Measurements from ENCODE around the gene ARL5B.
A peak's percentile ranks its signal among the peaks of the same experiment; 100 is the strongest.

The ARL5B gene

DNA sequence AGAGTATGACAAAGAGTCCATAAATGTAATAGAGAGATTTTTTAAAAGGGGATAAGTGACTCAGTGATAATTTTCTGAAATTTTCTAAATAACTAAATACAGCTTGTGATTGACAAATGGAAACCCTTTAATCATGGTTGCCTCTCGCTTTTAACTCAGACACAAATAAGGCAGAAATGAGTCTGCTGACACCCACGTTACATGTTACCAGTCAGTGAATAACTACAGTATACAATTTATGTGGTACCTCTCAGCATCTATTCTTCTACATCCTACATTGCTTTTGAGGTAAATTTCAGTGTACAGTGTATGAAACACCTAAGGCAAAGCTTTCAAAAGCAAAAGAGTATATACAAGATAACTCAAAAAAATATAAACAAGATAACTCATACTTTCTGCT is 12.1 kb upstream of the ARL5B start:
- H3K9me3 ChIP-seq = no peaks in the 10 kb centered on the region
- H3K4me3 ChIP-seq = no peak overlapping the region
- H3K36me3 ChIP-seq (replicated peaks) = peaks cover 34% of the 10 kb centered on the region
- H3K27me3 ChIP-seq (ENCODE audit: low read depth) = no peaks in the 10 kb centered on the region
- H3K4me1 ChIP-seq = peaks cover 11% of the 10 kb centered on the region
- DNase-seq (ENCODE audit: low spot score in 2 of 2) = no peak
- in situ Hi-C loops (cut with MboI; ENCODE audit: low sequenced_read_pairs) = no loop called here

DNA sequence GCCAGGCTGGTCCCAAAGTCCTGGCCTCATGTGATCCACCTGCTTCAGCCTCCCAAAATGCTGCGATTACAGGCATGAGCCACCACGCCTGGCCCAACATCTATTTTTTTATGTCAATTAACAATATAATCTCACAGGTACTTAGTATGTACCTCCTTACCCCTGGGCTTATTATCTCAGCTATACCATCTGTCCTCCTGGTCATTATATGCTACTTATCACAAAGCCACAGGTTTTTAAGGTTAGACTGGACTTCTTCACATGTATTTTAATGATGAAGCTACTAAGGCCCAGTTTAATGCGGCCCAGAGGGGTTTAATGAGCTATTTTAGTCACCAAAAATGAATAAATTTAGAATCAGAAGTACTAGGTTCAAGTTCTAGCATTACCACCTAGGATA is 11.3 kb upstream of the ARL5B start:
- peaks cover 32% of the 10 kb centered on the region for H3K36me3 ChIP-seq (replicated peaks)
- in situ Hi-C loops (cut with MboI; ENCODE audit: low sequenced_read_pairs) = no loop called here
- no peak overlapping the region for H3K4me3 ChIP-seq
- no peak for DNase-seq (ENCODE audit: low spot score in 2 of 2)
- no peaks in the 10 kb centered on the region for H3K27me3 ChIP-seq (ENCODE audit: low read depth)
- no peaks in the 10 kb centered on the region for H3K9me3 ChIP-seq
- H3K4me1 ChIP-seq = peaks cover 11% of the 10 kb centered on the region

DNA sequence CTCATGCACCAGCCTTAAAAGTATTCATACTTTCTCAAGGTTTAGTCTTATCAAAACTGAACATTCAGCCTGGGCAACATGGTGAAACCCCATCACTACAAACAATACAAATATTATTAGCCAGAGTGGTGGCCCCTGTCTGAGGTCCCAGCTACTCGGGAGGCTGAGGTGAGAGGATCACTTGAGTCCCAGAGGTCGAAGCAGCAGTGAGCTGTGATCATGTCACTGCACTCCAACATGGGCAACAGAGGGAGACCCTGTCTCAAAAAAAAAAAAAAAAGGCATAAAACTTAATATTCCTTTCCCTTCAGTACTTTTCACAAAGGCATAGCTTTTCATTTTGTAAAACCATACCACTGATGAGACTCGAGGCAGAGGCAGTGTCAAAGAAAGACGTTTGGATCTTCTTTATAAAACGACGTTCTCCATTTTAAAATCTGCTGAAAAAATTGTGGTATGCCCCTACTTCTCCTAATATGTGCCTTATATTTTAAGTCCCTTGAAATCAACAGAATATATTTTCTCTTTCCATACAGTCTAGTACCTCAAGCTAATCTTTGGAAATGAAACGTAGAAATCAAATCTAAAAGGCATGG is 9.8 kb upstream of the ARL5B start:
- Histone ChIP-seq H3K27me3 (ENCODE audit: low read depth) (no peaks in the 10 kb centered on the region), H3K9me3 (no peaks in the 10 kb centered on the region), H3K4me3 (peak overlapping the region; percentile 77), H3K36me3 (replicated peaks) (peaks cover 29% of the 10 kb centered on the region), H3K4me1 (peaks cover 11% of the 10 kb centered on the region)
- in situ Hi-C loops (cut with MboI; ENCODE audit: low sequenced_read_pairs) = no loop called here
- no peak for DNase-seq (ENCODE audit: low spot score in 2 of 2)

DNA sequence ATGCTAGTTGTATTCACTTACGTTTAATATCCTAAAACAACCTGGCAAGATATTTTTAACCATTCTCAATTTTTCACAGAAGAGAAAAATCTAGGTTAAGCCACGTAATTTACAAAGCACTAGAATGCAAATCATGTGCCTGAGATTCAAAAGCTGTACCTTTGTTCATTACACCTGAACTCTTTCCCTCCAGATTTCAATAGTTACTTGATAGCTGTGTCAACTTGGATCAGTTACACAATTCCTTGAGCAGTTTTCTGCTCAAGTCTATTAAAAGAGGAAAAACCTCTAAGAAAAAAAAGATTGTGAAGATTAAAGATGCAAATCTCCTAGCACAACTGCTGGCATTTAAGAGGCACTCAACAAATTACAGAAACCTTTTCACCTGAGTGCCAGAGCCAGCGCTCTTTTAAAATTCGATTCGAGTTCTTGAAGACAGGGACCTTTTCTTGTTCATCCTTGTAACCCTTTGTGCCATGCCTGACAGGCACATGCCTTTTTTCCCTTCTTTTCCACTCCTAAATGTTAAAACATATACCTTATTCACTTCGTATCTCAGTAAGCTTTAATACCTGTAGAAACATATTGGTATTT is 8.7 kb upstream of the ARL5B start:
- in situ Hi-C loops (cut with MboI; ENCODE audit: low sequenced_read_pairs) = no loop called here
- DNase-seq (ENCODE audit: low spot score in 2 of 2) = peak in 1 of 2 experiments; percentile 30
- Histone ChIP-seq H3K4me3 (peak overlapping the region; percentile 77), H3K36me3 (replicated peaks) (peaks cover 23% of the 10 kb centered on the region), H3K9me3 (no peaks in the 10 kb centered on the region), H3K27me3 (ENCODE audit: low read depth) (no peaks in the 10 kb centered on the region), H3K4me1 (peaks cover 11% of the 10 kb centered on the region)

DNA sequence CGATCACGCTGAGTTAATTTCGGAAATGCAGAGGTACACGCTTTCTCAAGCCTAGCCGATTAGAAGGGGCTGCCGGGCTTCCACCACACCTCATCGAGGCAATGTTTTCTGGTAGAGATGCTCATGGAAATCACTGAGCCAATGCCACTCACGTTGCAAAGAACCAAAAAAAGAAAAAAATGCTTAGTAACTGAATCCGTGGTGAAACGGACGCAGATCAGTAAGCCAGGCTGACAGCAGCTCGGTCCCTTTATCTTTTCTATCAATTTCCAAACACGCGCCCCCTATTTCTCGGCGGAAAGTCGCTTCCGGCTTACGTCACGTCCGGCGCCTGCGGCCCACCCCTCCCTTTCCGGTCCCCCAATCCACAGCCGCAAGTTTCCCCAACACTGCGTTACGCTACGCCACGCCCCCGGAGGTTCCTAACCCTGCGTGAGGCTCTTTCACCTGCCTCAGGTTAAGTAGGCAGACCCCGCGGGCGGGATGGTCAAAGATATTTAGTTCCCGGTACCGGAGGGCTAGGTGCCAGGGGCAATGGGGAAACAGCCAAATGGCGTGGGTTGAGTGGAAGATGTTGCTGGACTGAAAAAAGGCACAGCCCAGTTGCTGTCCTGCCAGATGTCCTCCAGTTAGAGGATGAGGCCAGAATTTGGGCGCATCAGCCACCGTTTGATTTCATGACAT is 7.8 kb upstream of the ARL5B start, which contains the start of gene NSUN6:
NSUN6 (minus strand) TSS at position 264 of the 684 bp plus-strand sequence. CDS start 384 bp downstream, outside the sequence.
- H3K4me1 ChIP-seq = peaks cover 11% of the 10 kb centered on the region
- peak within 1 kb of the TSS; percentile 77 for H3K4me3 ChIP-seq
- peak; percentile 77 to 93 for DNase-seq (ENCODE audit: low spot score in 2 of 2)
- H3K36me3 ChIP-seq (replicated peaks) = peaks cover 22% of the 10 kb centered on the region
- in situ Hi-C loops (cut with MboI; ENCODE audit: low sequenced_read_pairs) = no loop called here
- no peaks in the 10 kb centered on the region for H3K27me3 ChIP-seq (ENCODE audit: low read depth)
- H3K9me3 ChIP-seq = no peaks in the 10 kb centered on the region

DNA sequence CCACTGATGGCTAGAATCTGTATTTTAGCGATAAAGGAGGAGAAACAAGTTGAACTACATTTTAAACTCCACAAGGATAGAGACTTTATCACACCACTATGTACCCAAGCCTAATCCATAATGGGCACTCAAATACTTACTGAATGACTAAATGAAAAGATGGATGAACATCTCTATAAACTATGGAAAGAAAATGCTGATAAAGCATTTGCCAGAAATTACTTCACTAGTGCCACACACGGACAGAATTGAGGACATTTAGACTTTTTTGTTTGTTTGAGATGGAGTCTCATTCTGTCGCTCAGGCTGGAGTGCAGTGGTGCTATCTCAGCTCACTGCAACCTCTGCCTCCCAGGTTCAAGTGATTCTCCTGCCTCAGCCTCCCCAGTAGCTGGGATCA is 6.1 kb upstream of the ARL5B start:
- Histone ChIP-seq H3K4me1 (peaks cover 14% of the 10 kb centered on the region), H3K9me3 (no peaks in the 10 kb centered on the region), H3K27me3 (ENCODE audit: low read depth) (no peaks in the 10 kb centered on the region), H3K4me3 (no peak overlapping the region), H3K36me3 (replicated peaks) (peaks cover 10% of the 10 kb centered on the region)
- in situ Hi-C loops (cut with MboI; ENCODE audit: low sequenced_read_pairs) = no loop called here
- DNase-seq (ENCODE audit: low spot score in 2 of 2) = no peak

DNA sequence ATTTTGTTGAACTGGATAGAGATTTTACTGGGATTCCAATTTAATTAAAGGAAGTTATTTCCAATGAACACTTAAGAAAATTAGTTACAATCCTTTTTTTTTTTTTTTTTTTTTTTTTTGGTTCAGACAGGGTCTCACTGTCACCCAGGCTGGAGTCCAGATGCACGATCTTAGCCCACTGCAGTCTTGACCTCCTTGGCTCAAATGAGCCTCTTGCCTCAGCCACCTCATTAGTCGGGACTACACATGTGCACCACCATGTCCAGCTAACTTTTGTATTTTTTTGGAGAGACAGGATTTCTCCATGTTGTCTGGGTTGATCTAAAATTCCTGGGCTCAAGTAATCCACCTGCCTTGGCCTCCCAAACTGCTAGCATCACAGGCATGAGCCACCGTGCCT is 2.5 kb upstream of the ARL5B start:
- no peak for DNase-seq (ENCODE audit: low spot score in 2 of 2)
- in situ Hi-C loops (cut with MboI; ENCODE audit: low sequenced_read_pairs) = no loop called here

DNA sequence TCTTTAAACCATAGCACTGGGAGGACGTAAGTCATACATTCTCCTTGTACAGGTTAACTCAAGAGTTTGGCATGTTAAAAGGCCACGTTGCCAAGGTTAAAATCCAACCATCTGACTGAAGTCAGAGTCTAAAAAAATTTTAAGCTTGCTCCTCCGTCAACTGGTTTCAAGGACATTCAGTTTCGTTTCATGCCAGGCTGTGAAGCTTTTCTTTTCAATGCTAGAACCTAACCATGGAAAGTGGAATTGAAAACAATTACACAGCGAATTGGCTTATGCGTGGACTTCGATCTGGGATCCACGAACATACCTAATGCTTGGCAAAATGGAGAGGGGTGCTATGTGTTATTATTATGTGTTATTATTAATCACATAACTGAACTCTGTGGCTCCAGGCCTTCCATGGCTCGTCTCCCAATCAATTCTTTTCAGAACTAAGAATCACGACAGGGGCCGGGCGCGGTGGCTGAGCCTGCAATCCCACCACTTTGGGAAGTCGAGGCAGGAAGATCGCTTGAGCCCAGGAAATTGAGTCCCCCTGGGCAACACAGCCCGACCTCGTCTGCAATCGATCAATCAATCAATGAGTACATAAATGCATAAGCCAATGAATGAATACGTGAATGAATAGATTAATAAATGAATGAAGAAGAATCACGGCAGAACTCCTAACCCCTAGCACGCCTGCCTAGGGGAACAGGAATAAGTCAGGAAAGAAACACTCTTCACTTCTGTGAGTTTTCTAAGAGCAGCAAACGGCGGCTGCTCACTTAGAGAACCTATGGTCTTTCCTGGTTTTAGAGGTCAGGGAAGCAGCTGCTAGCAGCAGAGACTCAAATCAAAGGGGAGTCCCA is 733 bp upstream of the ARL5B start:
- no peak for DNase-seq (ENCODE audit: low spot score in 2 of 2)
- Histone ChIP-seq H3K27me3 (ENCODE audit: low read depth) (no peaks in the 10 kb centered on the region), H3K36me3 (replicated peaks) (peaks cover 10% of the 10 kb centered on the region), H3K4me3 (peak overlapping the region; percentile 83), H3K4me1 (peaks cover 15% of the 10 kb centered on the region), H3K9me3 (no peaks in the 10 kb centered on the region)
- in situ Hi-C loops (cut with MboI; ENCODE audit: low sequenced_read_pairs) = no loop called here

More for the DNA sequence above, 2.5 kb upstream of the ARL5B start:
- peaks cover 11% of the 10 kb centered on the region for H3K36me3 ChIP-seq (replicated peaks)
- H3K4me3 ChIP-seq = no peak overlapping the region
- peaks cover 15% of the 10 kb centered on the region for H3K4me1 ChIP-seq
- no peaks in the 10 kb centered on the region for H3K9me3 ChIP-seq
- no peaks in the 10 kb centered on the region for H3K27me3 ChIP-seq (ENCODE audit: low read depth)

DNA sequence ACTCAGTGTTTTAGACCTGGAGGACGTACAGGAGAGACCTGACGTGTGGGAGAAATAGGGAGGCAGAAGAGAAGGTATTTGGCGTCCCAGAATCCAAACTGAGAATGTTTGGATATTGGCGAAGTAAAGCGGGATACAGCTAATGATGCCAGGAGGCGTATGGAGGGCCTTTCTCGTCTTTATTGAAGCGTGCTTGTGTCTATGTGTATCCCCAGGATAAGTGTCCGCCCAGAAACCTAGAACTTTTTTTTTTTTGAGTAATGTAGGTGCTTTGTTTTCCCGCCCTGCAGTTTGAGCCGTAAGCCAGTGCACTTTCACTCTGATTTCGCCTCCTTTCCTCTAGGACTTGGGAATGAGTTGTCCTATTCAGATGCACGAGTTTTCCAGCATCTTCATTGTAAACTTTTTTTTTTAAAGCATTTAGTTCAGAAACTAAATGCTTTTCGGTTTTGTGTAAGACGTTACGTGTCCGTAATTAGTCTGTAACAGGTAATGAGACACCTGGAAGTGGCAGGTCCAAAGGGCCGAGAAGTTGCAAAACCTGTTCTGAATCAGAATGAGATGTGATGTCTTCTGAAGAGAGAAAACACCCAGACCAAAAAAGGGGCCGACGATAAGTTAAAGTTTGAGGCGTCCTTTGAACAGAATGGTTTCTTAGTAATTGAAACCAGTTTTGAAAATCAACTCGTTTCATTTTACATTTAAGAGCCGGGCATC is 746 bp downstream of the ARL5B start:
- H3K36me3 ChIP-seq (replicated peaks) = peaks cover 10% of the 10 kb centered on the region
- peak overlapping the region; percentile 83 for H3K4me3 ChIP-seq
- H3K4me1 ChIP-seq = peaks cover 15% of the 10 kb centered on the region
- in situ Hi-C loops (cut with MboI; ENCODE audit: low sequenced_read_pairs) = no loop called here
- H3K9me3 ChIP-seq = no peaks in the 10 kb centered on the region
- H3K27me3 ChIP-seq (ENCODE audit: low read depth) = no peaks in the 10 kb centered on the region
- peak; percentile 10 to 36 for DNase-seq (ENCODE audit: low spot score in 2 of 2)

DNA sequence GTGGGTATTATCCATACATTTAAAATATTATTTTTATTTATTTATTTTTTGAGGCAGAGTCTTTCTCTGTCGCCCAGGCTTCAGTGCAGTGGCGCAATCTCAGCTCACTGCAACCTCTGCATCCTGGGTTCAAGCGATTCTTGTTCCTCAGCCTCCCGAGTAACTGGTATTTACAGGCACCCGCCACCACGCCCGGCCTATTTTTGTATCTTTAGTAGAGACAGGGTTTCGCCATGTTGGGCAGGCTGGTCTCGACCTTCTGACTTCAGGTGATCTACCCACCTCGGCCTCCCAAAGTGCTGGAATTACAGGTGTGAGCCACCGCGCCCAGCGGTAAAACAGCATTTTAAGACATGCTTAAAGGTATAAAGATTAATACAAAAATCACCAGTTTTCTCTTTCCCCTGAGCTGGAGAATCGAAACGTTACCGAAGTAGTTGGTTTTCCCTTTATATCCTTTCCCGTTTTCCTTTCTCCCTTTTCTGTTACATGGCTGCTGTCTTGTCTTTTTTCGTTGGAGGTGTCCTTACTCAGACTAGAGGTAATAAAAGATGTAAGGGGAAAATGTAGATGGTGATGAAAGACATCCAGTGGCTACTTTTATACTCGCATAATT is 1.7 kb downstream of the ARL5B start:
- H3K4me1 ChIP-seq = peaks cover 22% of the 10 kb centered on the region
- DNase-seq (ENCODE audit: low spot score in 2 of 2) = no peak
- H3K9me3 ChIP-seq = no peaks in the 10 kb centered on the region
- in situ Hi-C loops (cut with MboI; ENCODE audit: low sequenced_read_pairs) = no loop called here
- peak overlapping the region; percentile 83 for H3K4me3 ChIP-seq
- no peaks in the 10 kb centered on the region for H3K27me3 ChIP-seq (ENCODE audit: low read depth)
- H3K36me3 ChIP-seq (replicated peaks) = peaks cover 10% of the 10 kb centered on the region

DNA sequence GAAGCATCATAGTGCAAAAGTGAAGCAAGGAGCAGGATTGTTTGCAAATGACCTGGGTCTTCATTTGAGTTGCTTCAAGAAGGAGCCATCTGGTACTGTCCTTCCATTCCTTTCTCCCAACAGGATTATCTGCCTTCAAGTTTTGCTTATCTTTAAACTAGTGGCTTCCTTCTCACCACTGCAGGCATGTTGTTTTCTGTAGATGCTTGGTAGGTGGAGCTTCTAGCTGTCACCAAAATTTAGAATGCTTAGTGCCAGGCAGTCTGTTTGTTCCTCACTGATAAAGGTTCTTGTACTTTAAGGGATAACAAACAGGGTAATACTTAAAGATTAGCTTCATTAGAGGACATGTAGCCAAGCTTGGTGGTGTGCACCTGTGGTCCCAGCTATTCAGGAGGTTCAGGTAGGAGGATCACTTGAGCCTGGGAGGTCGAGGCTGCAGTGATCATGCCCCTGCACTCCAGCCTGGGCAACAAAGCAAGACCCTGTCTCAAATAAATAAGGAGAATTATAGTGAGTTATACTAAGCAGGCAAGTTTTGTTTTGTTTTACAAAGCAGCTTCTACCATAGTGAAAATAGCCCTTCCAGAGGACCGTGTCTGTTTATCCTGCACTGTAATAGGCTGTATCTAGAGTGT is 5.7 kb downstream of the ARL5B start:
- Histone ChIP-seq H3K27me3 (ENCODE audit: low read depth) (no peaks in the 10 kb centered on the region), H3K36me3 (replicated peaks) (peaks cover 33% of the 10 kb centered on the region), H3K4me1 (peaks cover 30% of the 10 kb centered on the region), H3K9me3 (no peaks in the 10 kb centered on the region), H3K4me3 (no peak overlapping the region)
- in situ Hi-C loops (cut with MboI; ENCODE audit: low sequenced_read_pairs) = no loop called here
- no peak for DNase-seq (ENCODE audit: low spot score in 2 of 2)

DNA sequence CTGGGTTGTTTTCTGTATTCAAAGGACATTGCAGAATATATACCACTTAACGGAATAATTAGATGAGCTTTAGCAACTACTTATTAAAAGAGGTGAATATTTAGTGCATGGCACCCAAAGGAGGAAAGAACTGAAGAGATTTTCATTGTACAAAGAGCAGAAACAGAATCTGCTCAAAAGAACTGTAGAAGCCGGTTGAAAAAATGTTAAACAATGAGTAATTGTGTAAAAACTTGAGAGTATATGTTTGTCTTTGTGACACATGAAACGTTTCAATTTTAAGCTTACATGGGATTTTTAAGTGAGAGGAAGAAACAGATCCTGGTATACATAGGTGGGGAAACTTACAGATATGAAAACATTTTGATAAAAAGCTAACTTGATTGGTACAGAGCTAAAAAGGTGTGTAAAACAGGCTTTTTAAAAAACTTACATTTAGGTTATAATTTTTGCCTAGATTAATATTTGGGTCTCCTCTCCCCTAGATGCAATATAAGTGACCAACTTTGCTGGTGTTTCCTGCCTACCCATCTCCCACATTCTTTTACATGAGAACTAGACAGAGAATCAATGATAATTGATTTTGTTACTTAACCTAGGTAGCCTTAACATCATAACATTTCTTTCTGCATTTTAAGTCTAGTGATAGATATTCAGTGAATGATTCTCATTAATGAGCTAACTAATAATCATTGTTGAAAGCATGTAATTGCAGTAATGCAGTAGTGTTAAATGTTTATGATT is 6.8 kb downstream of the ARL5B start:
- H3K9me3 ChIP-seq = no peaks in the 10 kb centered on the region
- H3K4me3 ChIP-seq = no peak overlapping the region
- peaks cover 39% of the 10 kb centered on the region for H3K36me3 ChIP-seq (replicated peaks)
- H3K4me1 ChIP-seq = peaks cover 28% of the 10 kb centered on the region
- H3K27me3 ChIP-seq (ENCODE audit: low read depth) = no peaks in the 10 kb centered on the region
- DNase-seq (ENCODE audit: low spot score in 2 of 2) = no peak
- in situ Hi-C loops (cut with MboI; ENCODE audit: low sequenced_read_pairs) = no loop called here

Measured in HAP-1 (cell line).